ENCODE measurements around the gene KANSL1L.

The KANSL1L gene

DNA sequence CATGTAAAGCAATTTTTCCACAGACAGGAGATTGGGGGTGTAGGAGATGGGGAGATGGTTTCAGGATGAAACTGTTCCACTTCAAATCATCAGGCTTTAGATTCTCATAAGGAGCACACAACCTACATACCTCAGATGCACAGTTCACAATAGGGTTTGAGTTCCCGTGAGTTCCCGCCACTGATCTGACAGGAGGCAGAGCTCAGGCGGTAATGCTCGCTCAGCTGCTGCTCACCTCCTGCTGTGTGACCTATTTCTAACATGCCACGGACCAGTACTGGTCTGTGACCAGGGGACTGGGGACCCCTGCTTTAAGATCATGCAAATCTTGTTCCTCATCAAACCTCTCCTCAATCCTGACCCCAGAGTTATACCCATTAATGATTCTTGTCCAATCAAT lies 98.7 kb downstream of the KANSL1L start:
- DNase-seq: no peak

- no peak for DNase-seq
Observed at GRCh38 chr2:210063306-210063705, 107.9 kb downstream of the KANSL1L start.

DNA sequence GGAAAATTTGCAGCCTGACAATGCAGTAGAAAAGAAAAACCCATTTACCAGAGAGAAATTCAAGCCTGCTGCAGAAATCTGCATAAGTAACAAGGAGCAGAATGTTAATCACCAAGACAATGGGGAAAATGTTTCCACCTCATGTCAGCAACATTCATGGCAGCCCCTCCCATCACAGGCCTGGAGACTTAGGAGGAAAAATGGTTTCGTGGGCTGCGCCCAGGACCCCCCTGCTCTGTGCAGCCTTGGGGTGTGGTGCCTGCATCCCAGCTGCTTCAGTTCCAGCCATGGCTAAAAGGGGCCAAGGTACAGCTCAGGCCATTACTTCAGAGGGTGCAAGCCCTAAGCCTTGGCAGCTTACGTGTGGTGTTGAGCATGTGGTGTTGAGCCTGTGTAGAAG lies 115.4 kb downstream of the KANSL1L start:
- DNase-seq: no peak

GRCh38 chr2:210054696-210055095 lies 116.5 kb downstream of the KANSL1L start:
- DNase-seq: no peak

GRCh38 chr2:210050885-210051284 lies 120.3 kb downstream of the KANSL1L start:
- no peak for DNase-seq

- no peak for DNase-seq
Observed at GRCh38 chr2:210049831-210050230, 121.4 kb downstream of the KANSL1L start.

GRCh38 chr2:210046851-210047500 lies 124.2 kb downstream of the KANSL1L start:
- no peak for DNase-seq

GRCh38 chr2:210038078-210038477 lies 133.1 kb downstream of the KANSL1L start:
- no peak for DNase-seq

GRCh38 chr2:210035679-210036078 lies 135.5 kb downstream of the KANSL1L start:
- no peak for DNase-seq

GRCh38 chr2:210034087-210034683 lies 137.0 kb downstream of the KANSL1L start:
- DNase-seq: no peak

DNA sequence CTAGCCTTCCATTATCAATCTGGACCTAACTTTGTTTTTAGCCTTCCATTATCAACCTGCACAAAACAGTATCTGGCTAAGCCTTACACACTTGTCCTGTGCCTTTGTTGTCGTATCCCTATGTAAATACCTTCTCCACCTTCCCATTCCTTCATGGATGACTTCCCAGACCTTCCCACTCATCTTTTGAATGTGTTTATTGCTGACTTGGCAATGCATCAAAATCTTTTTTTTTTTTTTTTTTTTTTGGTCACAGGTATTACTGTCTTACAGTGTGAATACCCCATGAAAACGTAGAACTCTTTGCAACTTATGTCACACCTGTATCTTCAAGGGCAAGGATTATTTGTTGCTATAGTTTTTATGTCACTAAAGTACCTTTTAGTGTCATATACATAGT lies 143.0 kb downstream of the KANSL1L start:
- no peak for DNase-seq

DNA sequence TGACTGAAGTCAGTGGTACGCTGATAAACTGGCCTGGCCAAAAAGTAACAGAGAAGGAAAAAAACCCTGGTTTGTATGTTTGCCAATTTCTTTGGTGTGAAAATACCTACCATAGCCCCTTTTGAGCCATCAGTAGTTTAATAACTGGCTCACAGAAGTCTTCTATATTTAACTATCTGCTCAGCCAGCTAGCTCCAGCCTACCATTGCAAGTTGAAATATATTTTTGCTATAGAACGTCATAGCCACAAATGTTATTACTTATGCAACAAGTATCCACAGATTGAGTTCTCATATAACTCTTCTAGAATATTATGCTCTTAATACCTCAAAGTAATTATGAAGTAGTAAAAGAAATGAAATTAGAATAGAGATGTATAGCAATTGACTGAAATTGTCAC lies 143.6 kb downstream of the KANSL1L start:
- DNase-seq: no peak

- DNase-seq: no peak
Observed at GRCh38 chr2:210022824-210023223, 148.4 kb downstream of the KANSL1L start.

DNA sequence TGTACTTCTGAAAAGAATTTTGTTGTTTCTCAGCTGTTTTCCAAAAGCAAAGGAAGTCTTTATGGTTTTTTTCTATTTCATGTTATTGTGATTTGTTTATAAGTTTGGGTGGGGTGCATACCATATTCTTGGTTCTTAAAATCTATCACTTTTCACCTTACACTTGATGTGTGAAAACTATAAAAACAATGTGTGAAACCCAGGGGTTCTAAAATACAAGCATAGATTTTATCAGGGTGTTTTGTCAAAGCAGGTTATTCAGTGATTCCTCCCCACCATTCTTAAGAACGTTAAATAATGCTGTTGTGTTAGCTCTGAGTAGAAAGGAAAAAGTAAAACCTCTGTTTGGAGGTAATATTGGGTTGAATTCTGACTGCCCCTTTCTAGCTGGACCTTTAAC lies 151.1 kb downstream of the KANSL1L start:
- DNase-seq: no peak

GRCh38 chr2:210009896-210010295 lies 161.3 kb downstream of the KANSL1L start:
- DNase-seq: no peak

DNA sequence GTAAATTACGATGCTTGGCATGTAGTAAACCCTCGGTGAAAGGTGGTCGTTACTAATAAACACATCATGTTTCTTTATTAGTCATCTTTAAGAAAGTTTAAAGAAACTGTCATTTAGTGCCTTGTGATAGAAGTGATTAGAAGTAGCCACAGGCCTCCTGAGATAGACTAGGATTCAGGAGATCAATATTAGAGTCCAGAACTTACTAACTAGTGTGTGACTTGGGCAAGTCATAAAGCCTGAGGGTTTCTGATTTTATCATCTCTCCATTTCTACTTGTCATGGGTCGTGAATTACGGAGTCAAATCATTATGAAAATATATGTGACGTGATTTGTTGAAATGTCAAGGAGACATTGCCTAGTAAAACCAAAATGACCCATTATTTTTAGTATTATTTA lies 162.1 kb downstream of the KANSL1L start:
- DNase-seq: no peak

GRCh38 chr2:210007895-210008294 lies 163.3 kb downstream of the KANSL1L start:
- no peak for DNase-seq

DNA sequence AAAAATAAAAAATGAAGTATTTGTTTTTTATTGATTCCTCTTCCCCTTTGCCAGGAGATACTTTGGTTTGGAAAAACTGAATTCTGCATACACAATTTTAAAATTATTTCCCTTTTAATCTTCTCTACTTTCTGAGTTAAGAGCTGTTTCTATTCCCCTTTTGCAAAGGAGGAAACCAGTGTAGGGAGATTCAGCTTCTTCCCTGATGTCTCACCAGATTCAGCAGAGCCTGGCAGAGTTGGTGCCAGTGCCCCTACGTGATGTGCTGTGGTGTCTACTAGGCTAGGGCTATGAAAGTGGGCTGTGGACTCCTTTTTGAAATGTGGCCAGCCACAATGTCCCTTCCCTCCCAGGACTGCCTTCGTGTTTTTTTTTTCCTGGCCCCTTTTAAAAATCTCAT lies 166.3 kb downstream of the KANSL1L start:
- DNase-seq: no peak

GRCh38 chr2:210003359-210003758 lies 167.8 kb downstream of the KANSL1L start:
- DNase-seq: no peak

- peak; percentile 96 for DNase-seq
Observed at GRCh38 chr2:210002158-210003157, 168.8 kb downstream of the KANSL1L start, which contains the start of gene RPE. Gene RPE (plus strand): TSS chr2:210002638. CDS start chr2:210002662, 24 bp downstream.

DNA sequence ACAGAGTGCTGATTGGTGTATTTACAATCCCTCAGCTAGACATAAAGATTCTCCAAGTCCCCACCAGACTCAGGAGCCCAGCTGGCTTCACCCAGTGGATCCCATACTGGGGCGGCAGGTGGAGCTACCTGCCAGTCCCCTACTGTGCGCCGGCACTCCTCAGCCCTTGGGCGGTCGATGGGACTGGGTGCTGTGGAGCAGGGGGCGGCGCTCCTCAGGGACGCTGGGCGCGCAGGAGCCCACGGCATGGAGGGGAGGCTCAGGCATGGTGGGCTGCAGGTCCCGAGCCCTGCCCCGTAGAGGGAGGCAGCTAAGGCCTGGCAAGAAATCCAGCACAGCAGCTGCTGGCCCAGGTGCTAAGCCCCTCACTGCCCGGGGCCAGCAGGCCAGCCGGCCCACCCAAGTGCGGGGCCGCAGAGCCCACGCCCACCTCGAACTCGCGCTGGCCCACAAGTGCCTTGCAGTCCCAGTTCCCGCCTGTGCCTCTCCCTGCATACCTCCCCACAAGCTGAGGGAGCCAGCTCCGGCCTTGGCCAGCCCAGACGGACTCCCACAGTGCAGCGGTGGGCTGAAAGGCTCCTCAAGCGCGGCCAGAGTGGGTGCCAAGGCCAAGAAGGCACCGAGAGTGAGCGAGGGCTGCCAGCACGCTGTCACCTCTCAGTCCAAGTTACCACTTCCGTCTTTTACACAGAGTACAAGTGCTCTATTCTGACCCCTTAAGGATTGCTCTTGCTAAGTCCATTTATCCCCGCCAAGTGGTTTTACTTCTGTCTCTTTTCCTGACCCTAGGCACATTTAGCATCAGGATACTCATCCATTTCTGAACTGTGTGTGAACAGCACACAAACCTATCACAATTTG lies 170.5 kb downstream of the KANSL1L start:
- DNase-seq: no peak

GRCh38 chr2:209998596-209998995 lies 172.6 kb downstream of the KANSL1L start:
- no peak for DNase-seq

DNA sequence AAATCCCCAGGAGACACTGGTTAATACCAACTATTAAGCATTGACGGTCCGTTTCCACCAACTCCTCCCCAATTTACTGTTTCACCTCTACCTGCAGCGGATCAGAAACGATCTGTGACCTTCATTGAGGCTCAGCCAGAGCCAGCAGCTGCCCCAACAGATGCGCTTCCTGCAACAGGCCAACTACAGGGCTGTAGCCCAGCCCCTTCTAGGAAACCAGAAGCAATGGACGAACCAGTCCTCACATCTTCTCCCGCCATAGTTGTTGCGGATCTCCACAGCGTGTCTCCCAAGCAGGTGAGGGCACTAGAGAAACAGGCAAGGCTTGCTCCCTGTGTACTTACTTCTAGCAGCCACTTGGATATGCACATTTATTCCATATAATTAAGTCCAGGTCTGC lies 177.2 kb downstream of the KANSL1L start:
- DNase-seq: no peak

All from CD4-positive, alpha-beta T cell treated with Interleukin-17A for 1 hour (primary cell).